ENCODE measurements around the gene SPEM3. TPM values are rescaled to one million over a fixed set of nuclear protein-coding genes. Genes with fewer than 3 reads are reported as not detected.
A peak's percentile ranks its signal among the peaks of the same experiment; 100 is the strongest.

Gene SPEM3
- total RNA-seq, 1 donor from 2014 or later: not detected

GRCh38 chr17:7437950-7438614 is 9.4 kb downstream of the SPEM3 start:
- H3K4me3 ChIP-seq (ENCODE audit: low read depth, low read length): peak overlapping the region; percentile 75
- no peak for DNase-seq (ENCODE audit: low read depth)
- TF ChIP-seq CTCF (conservative IDR thresholded peaks at IDR 0.05; ENCODE audit: low read depth, low read length): no peak

- H3K4me3 ChIP-seq (ENCODE audit: low read depth, low read length): peak overlapping the region; percentile 75
- no peak for TF ChIP-seq CTCF (conservative IDR thresholded peaks at IDR 0.05; ENCODE audit: low read depth, low read length)
Observed at GRCh38 chr17:7438656-7439460, 10.2 kb downstream of the SPEM3 start.

GRCh38 chr17:7439462-7440112 is 10.9 kb downstream of the SPEM3 start, which contains the start of gene FGF11:
Gene FGF11 (plus strand): TSS chr17:7439512. CDS start chr17:7439621, 109 bp downstream.
- peak within 1 kb of the TSS; percentile 75 for H3K4me3 ChIP-seq (ENCODE audit: low read depth, low read length)
- no peak for TF ChIP-seq CTCF (conservative IDR thresholded peaks at IDR 0.05; ENCODE audit: low read depth, low read length)

More at GRCh38 chr17:7438656-7439460, 10.2 kb downstream of the SPEM3 start:
- no peak for DNase-seq (ENCODE audit: low read depth)

GRCh38 chr17:7440113-7440833 is 11.6 kb downstream of the SPEM3 start:
- DNase-seq (ENCODE audit: low read depth): no peak
- H3K4me3 ChIP-seq (ENCODE audit: low read depth, low read length): peak overlapping the region; percentile 75
- no peak for TF ChIP-seq CTCF (conservative IDR thresholded peaks at IDR 0.05; ENCODE audit: low read depth, low read length)

More at GRCh38 chr17:7439462-7440112, 10.9 kb downstream of the SPEM3 start, which contains the start of gene FGF11:
- DNase-seq (ENCODE audit: low read depth): no peak

GRCh38 chr17:7440834-7441195 is 12.2 kb downstream of the SPEM3 start:
- no peak for TF ChIP-seq CTCF (conservative IDR thresholded peaks at IDR 0.05; ENCODE audit: low read depth, low read length)
- no peak for DNase-seq (ENCODE audit: low read depth)
- peak overlapping the region; percentile 75 for H3K4me3 ChIP-seq (ENCODE audit: low read depth, low read length)

- no peak for TF ChIP-seq CTCF (conservative IDR thresholded peaks at IDR 0.05; ENCODE audit: low read depth, low read length)
- DNase-seq (ENCODE audit: low read depth): no peak
- H3K4me3 ChIP-seq (ENCODE audit: low read depth, low read length): no peak overlapping the region
Observed at GRCh38 chr17:7441266-7441665, 12.6 kb downstream of the SPEM3 start.

Measured in epithelial cell of proximal tubule (primary cell).